GM12892 (cell line): Measurements from ENCODE around the gene TMIE.

Experiments
- POLR2A ChIP-seq: IDR thresholded peaks from 2 replicates; pipeline ENCODE4 v1.6.1; 2011; ENCODE audit warnings: low read depth, low read length, control low read depth
- TAF1 ChIP-seq: IDR thresholded peaks from 2 replicates; pipeline ENCODE4 v1.6.1; 2011; ENCODE audit warnings: low read depth, mild to moderate bottlenecking, control low read depth, low read length, borderline replicate concordance

DNA sequence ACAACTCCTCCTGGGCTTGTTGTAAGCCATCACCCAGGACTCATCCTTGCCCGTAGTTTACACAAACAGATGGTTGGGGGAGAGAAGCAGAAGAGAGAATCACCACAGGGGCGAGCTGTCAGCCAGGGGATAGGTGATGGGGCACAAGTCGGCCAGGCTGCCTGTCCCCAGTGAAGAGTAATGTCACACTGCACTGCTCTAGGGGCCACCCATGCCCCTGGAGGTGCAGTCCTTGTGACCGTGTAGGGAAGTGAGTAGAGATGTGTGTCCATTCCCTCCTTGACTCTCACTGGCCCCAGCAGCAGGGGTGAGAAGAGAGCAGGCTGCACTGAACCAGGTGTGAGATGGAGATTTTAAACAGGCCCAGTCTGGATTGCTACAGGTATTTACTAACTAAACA lies 33.6 kb downstream of the TMIE start:
- TF ChIP-seq TAF1, result no peak
- TF ChIP-seq POLR2A, result no peak
